Adipose tissue (tissue), 3 donors: ENCODE data around the gene SFN. TPM values are rescaled to one million over a fixed set of nuclear protein-coding genes. Genes with fewer than 3 reads are reported as not detected.
A peak's percentile ranks its signal among the peaks of the same experiment; 100 is the strongest.

Experiments used
- H3K27ac ChIP-seq: one replicate; pipeline ENCODE4 v1.5.1; 2013; ENCODE audit warnings: low read depth, low read length
- WGBS, 3 donors: extraction: QIAGEN DNeasy Blood & Tissue Kit; methylation state at CpG; one replicate each; pipeline ENCODE4 v1.1.7; 2013; 5-methylcytosine and 5-hydroxymethylcytosine counted together
- polyA plus RNA-seq, 3 donors: library from polyadenylated mRNA; stranded (reverse); fragments of 200-250 nt; gene quantifications; one replicate each; pipeline ENCODE4 v1.2.3, GENCODE V29; 2013
- donor health status: healthy with polysubstance abuse.
- donor health status: Bipolar disorder and iron deficiency.
- donor health status: healthy.

Gene SFN
- polyA plus RNA-seq, 3 donors = 0.44 to 9.4 (median 0.79) TPM

DNA sequence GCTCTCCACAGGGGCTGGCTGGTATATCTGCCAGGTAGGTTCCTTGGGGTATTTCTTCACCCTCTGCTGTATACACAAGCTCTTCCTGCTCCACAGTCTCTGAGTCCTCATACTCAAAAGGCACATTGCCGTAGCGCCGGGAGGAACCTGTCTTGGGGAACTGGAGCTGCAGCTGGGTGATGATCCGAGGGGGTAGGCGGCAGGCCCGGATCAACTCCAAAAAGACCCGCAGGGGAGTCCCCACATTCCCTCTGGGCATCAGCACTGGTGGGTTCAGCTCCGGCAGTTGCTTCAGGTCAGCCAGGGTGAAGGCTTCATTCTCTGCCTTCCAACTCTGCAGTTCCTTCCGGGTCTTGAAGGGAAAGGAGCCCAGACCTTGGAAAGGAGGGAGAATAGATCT is 34.4 kb downstream of the SFN start:
- 91 to 94% (median 93%) methylated on average over 9 of the region's 9 CpGs for WGBS, 3 donors
- H3K27ac ChIP-seq = no peak overlapping the region

GRCh38 chr1:26900001-26900814 is 37.3 kb downstream of the SFN start, which contains the start of gene GPATCH3:
Gene GPATCH3, minus strand, starts transcription at chr1:26900467. Its CDS starts 25 bp downstream, at chr1:26900442.
- WGBS, 3 donors = 0% methylated on average over 50 of the region's 50 CpGs
- H3K27ac ChIP-seq = peak within 1 kb of the TSS; percentile 51

GRCh38 chr1:26900815-26901511 is 38.0 kb downstream of the SFN start:
- no peak overlapping the region for H3K27ac ChIP-seq
- WGBS, 3 donors = 50 to 68% (median 54%) methylated on average over 13 to 17 of the region's 18 CpGs

- WGBS, 3 donors = 42 to 72% (median 58%) methylated on average over 6 of the region's 6 CpGs
- H3K27ac ChIP-seq = no peak overlapping the region
Observed at GRCh38 chr1:26907071-26907917, 44.3 kb downstream of the SFN start.

- 56 to 90% (median 80%) methylated on average over 3 of the region's 3 CpGs for WGBS, 3 donors
- H3K27ac ChIP-seq = no peak overlapping the region
Observed at GRCh38 chr1:26909951-26910342, 47.0 kb downstream of the SFN start.

DNA sequence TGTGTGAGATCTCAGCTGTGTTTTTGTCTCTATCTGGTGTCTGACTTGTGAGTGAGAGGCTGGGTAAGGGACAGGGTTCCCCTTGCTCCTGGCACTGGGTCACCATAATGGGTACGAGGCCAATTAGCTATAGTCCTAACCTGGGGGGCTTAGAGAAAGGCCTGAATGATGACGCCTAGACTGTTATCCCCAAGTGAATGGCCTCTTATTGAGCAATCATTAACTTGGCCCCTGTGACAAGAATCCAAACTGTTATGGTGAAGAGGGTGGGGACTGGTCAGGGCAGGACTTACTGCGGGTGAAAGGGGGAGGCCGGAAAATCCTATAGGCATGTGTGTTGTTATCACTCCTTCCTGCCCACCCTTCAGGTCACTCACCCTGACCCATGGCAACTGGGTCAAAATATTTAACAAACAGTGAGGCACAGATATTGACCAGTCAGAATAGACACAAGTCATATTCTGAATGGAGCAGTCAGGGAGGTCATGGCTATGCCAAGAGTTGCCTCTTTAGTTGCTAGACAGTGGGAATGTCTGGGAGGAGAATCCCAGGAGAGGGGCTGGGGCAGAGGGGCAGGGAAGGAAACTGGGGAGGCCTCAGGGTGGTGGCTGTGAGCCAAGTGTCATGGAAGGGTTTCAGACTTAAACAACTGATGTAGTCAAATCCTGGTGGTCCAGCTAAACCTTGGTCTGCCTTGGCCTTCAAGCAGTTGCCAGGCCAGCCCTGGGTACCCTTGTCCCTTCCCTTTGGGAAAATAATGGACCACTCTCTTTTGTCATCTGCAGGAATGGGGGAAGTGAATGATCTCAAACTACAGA is 47.6 kb downstream of the SFN start:
- WGBS, 3 donors = 47 to 78% (median 68%) methylated on average over 4 of the region's 4 CpGs
- no peak overlapping the region for H3K27ac ChIP-seq

DNA sequence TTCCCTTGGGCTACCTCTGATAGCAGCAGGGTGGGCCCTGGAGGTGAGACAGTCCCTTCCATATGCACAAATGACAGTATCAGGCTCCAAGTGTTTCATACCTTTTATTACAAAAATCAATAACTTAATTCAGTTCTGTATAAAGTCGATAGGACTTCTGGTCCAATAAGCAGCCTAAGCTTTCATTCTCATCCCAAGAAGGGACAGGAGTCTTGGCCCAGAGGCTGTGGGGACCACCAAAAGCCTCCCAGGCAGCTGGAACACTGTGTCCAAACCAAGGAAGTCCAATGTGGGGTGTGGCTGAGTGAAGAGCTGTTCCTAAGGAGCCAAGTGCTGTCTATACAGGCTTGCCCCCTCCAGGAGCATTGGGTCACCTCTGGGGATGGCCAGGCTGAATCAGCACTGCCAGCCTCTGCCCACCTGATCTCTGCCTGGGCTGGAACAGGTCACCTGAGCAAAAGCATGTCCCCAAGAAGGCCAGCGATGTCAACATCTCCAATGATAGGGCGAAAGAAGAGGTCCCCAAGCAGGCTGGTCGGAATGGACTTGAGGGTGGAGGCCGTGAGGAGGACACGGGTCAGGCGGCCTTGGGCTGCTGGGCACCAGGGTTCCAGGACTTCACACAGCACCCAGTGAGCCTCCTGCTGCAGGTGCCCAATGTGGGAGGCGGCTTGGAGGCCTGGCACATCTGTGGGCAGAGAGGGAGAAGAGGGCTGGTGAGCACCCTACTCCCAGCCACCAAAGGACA is 48.6 kb downstream of the SFN start:
- H3K27ac ChIP-seq = no peak overlapping the region
- 39 to 92% (median 81%) methylated on average over 8 of the region's 8 CpGs for WGBS, 3 donors

DNA sequence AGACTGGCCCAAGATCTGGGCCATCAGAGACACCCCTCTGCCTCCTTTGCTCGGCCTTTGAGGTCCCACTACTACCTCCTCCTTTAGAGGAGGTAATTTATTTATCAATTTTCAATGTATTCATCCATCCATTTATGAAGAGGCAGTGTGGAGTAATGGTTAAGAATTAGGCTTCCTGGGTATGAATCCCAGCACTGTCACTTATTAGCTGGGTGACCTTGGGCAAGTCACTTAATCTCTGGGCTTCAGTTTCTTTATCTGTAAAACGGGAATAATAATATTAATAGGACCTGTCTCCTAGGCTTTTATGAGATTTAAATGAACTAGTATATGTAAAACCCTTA is 49.2 kb downstream of the SFN start:
- H3K27ac ChIP-seq = no peak overlapping the region
- 43 to 65% (median 45%) methylated on average over 2 of the region's 2 CpGs for WGBS, 3 donors

DNA sequence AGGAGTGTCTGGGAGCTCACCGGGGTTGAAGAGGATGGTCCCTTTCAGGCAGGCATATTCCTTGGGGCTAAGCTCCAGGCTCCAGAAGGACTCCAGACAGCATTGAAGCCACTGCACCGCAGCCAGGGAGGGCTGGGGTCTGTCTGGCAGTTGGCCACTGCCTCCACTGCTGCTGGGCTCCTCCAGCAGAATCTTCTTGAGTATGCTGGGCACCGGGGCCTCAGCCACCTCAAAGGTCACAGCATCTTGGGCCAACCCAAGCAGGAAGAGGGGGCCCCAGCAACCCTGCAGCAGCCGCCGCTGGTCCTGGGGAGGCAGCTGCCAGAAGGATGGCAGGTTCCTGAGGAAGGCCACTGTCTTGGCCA is 50.4 kb downstream of the SFN start:
- no peak overlapping the region for H3K27ac ChIP-seq
- WGBS, 3 donors = 13 to 74% (median 67%) methylated on average over 5 of the region's 5 CpGs

Other genes with a start within 250 kb of the SFN start
- gene ARID1A, start 167.1 kb upstream of the SFN start, polyA plus RNA-seq = 10 to 100 TPM; 12.2 to 22.8 (median 18.1) TPM
- 1 to 10 TPM; 6.7 to 9.5 (median 8.4) TPM for gene PIGV, start 75.2 kb upstream of the SFN start, polyA plus RNA-seq
- gene ZDHHC18, start 36.5 kb upstream of the SFN start, polyA plus RNA-seq = 10 to 100 TPM in 2 of 3 donors, 1 to 10 TPM in 1; 6.1 to 28.4 (median 17.1) TPM
- gene GPN2, start 27.1 kb downstream of the SFN start, polyA plus RNA-seq = 10 to 100 TPM in 1 of 3 donors, 1 to 10 TPM in 2; 6.5 to 15.6 (median 8.3) TPM
- 10 to 100 TPM in 1 of 3 donors, 1 to 10 TPM in 2; 6.3 to 16.5 (median 9.4) TPM for gene GPATCH3, start 37.3 kb downstream of the SFN start, polyA plus RNA-seq
- 10 to 100 TPM in 1 of 3 donors, 1 to 10 TPM in 1, not detected in 1; 4.0 to 16.3 TPM for gene NR0B2, start 50.8 kb downstream of the SFN start, polyA plus RNA-seq
- 10 to 100 TPM; 36.1 to 49.8 (median 45.1) TPM for gene NUDC, start 58.6 kb downstream of the SFN start, polyA plus RNA-seq
- gene KDF1, start 97.3 kb downstream of the SFN start, polyA plus RNA-seq = 10 to 100 TPM in 1 of 3 donors, under 1 TPM in 1, not detected in 1; 0.94 to 10.6 TPM
- 10 to 100 TPM in 2 of 3 donors, 1 to 10 TPM in 1; 9.1 to 10.4 (median 10.3) TPM for gene TRNP1, start 130.5 kb downstream of the SFN start, polyA plus RNA-seq
- 1 to 10 TPM; 1.8 to 3.1 (median 2.9) TPM for gene TENT5B, start 149.7 kb downstream of the SFN start, polyA plus RNA-seq